ENCODE data around the gene LY6G6C. TPM values are rescaled to one million over a fixed set of nuclear protein-coding genes. Genes with fewer than 3 reads are reported as not detected.

The LY6G6C gene
- total and polyA plus RNA-seq, 2 of the 13 experiments (the other 11 are each of a cell fraction or from before 2014, with no cell fraction given): 0.15 TPM; not detected in 1

- TF ChIP-seq SNAPC4 (CRISPR knock-in tag; IDR thresholded peaks at IDR 0.05) (peak; percentile 88), GTF2F1 (IDR thresholded peaks at IDR 0.05; ENCODE audit: low read length) (no peak), NFKBIZ (CRISPR knock-in tag; IDR thresholded peaks at IDR 0.05) (0 out of 2 replicates have a peak, but pooled peaks have one; percentile 66), ZNF878 (CRISPR knock-in tag; IDR thresholded peaks at IDR 0.05) (no peak), AGO2 (optimal IDR thresholded peaks at IDR 0.05; ENCODE audit: low read depth, low read length) (peak; percentile 29), ZBTB37 (CRISPR knock-in tag; IDR thresholded peaks at IDR 0.05) (peak; percentile 52; the same call in 1 of the 2 replicates), ZNF350 (CRISPR knock-in tag; IDR thresholded peaks at IDR 0.05; ENCODE audit: borderline replicate concordance, low read depth) (peak; percentile 85), BCL6 (CRISPR knock-in tag; IDR thresholded peaks at IDR 0.05) (peak; percentile 72), MED1 (CRISPR knock-in tag; IDR thresholded peaks at IDR 0.05) (peak; percentile 82), ZMYM4 (CRISPR knock-in tag; IDR thresholded peaks at IDR 0.05) (peak; percentile 92), ZNF615 (CRISPR knock-in tag; IDR thresholded peaks at IDR 0.05; ENCODE audit: borderline replicate concordance) (peak; percentile 86), SIN3A (IDR thresholded peaks at IDR 0.05; ENCODE audit: borderline replicate concordance, low read depth, low read length) (peak; percentile 77; the same call in 1 of the 2 replicates), ZNF30 (CRISPR knock-in tag; IDR thresholded peaks at IDR 0.05) (no peak), KDM3A (CRISPR knock-in tag; IDR thresholded peaks at IDR 0.05; ENCODE audit: low read depth) (peak; percentile 67; the same call in 1 of the 2 replicates)
- TF ChIP-seq, protein P1, sequence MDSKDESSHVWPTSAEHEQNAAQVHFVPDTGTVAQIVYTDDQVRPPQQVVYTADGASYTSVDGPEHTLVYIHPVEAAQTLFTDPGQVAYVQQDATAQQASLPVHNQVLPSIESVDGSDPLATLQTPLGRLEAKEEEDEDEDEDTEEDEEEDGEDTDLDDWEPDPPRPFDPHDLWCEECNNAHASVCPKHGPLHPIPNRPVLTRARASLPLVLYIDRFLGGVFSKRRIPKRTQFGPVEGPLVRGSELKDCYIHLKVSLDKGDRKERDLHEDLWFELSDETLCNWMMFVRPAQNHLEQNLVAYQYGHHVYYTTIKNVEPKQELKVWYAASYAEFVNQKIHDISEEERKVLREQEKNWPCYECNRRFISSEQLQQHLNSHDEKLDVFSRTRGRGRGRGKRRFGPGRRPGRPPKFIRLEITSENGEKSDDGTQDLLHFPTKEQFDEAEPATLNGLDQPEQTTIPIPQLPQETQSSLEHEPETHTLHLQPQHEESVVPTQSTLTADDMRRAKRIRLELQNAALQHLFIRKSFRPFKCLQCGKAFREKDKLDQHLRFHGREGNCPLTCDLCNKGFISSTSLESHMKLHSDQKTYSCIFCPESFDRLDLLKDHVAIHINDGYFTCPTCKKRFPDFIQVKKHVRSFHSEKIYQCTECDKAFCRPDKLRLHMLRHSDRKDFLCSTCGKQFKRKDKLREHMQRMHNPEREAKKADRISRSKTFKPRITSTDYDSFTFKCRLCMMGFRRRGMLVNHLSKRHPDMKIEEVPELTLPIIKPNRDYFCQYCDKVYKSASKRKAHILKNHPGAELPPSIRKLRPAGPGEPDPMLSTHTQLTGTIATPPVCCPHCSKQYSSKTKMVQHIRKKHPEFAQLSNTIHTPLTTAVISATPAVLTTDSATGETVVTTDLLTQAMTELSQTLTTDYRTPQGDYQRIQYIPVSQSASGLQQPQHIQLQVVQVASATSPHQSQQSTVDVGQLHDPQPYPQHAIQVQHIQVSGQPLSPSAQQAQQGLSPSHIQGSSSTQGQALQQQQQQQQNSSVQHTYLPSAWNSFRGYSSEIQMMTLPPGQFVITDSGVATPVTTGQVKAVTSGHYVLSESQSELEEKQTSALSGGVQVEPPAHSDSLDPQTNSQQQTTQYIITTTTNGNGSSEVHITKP (CRISPR knock-in tag; IDR thresholded peaks at IDR 0.05; ENCODE audit: low read depth): peak; percentile 99
Observed at GRCh38 chr6:31702819-31703716, 18.5 kb downstream of the LY6G6C start, which contains the start of gene ABHD16A (continued).

Data from HepG2 (cell line).